Adipocyte (in vitro differentiated cells): Measurements from ENCODE around the gene PLXNB3.
A peak's percentile ranks its signal among the peaks of the same experiment; 100 is the strongest.
"Not testable (repeated sequence)": the region's sequence is repeated elsewhere in the genome, so short reads cannot be mapped to it uniquely, and the experiment has no call there.

Source experiments
- DNase-seq: peaks from one replicate; pipeline ENCODE4 v3.0.0-alpha.2; 2015; ENCODE audit warnings: low read depth
- H3K27me3 ChIP-seq: replicated peaks from 2 replicates; pipeline ENCODE4 v1.7.0; 2013; ENCODE audit warnings: mild to moderate bottlenecking, low read length, moderate library complexity; ENCODE audit not compliant: control insufficient read depth, insufficient read depth
- H3K36me3 ChIP-seq: 2 replicates; pipeline ENCODE4 v1.7.0; 2013; ENCODE audit warnings: low read length, mild to moderate bottlenecking, moderate library complexity; ENCODE audit not compliant: control insufficient read depth, insufficient read depth, severe bottlenecking
- H3K4me1 ChIP-seq: 2 replicates; pipeline ENCODE4 v1.7.0; 2013; ENCODE audit warnings: mild to moderate bottlenecking, low read length, moderate library complexity; ENCODE audit not compliant: control insufficient read depth, insufficient read depth
- H3K4me3 ChIP-seq: 2 replicates; pipeline ENCODE4 v1.7.0; 2013; ENCODE audit warnings: mild to moderate bottlenecking, low read length, moderate library complexity
- H3K9ac ChIP-seq: 2 replicates; pipeline ENCODE4 v1.7.0; 2013; ENCODE audit warnings: mild to moderate bottlenecking, low read length, moderate library complexity
- H3K9me3 ChIP-seq: 2 replicates; pipeline ENCODE4 v1.7.0; 2013; ENCODE audit warnings: mild to moderate bottlenecking, low read length, moderate library complexity; ENCODE audit not compliant: control insufficient read depth

Gene PLXNB3

GRCh38 chrX:153744210-153745066 is 19.6 kb upstream of the PLXNB3 start:
- no peaks in the 10 kb centered on the region for H3K9me3 ChIP-seq
- peaks cover 13% of the 10 kb centered on the region for H3K4me1 ChIP-seq
- peaks cover 4% of the 10 kb centered on the region for H3K36me3 ChIP-seq
- no peaks in the 10 kb centered on the region for H3K27me3 ChIP-seq
- no peak for DNase-seq
- no peak overlapping the region for H3K4me3 ChIP-seq
- H3K9ac ChIP-seq, result peak overlapping the region; percentile 49

GRCh38 chrX:153745067-153745433 is 19.0 kb upstream of the PLXNB3 start:
- not testable (repeated sequence) for H3K9ac ChIP-seq, H3K9me3 ChIP-seq, H3K27me3 ChIP-seq, H3K36me3 ChIP-seq, H3K4me3 ChIP-seq, DNase-seq
- H3K4me1 ChIP-seq, result peaks cover 13% of the 10 kb centered on the region

GRCh38 chrX:153746359-153746758 is 17.7 kb upstream of the PLXNB3 start:
- Histone ChIP-seq H3K9ac (no peak overlapping the region), H3K4me1 (peaks cover 13% of the 10 kb centered on the region), H3K36me3 (no peaks in the 10 kb centered on the region), H3K27me3 (peaks cover 7% of the 10 kb centered on the region), H3K9me3 (no peaks in the 10 kb centered on the region), H3K4me3 (no peak overlapping the region)
- no peak for DNase-seq

GRCh38 chrX:153746991-153747390 is 17.1 kb upstream of the PLXNB3 start:
- peaks cover 13% of the 10 kb centered on the region for H3K4me1 ChIP-seq
- H3K4me3 ChIP-seq, H3K9ac ChIP-seq, H3K9me3 ChIP-seq, DNase-seq, H3K36me3 ChIP-seq, H3K27me3 ChIP-seq: not testable (repeated sequence)

GRCh38 chrX:153749017-153749416 is 15.0 kb upstream of the PLXNB3 start:
- not testable (repeated sequence) for H3K27me3 ChIP-seq, H3K4me1 ChIP-seq, H3K9me3 ChIP-seq, H3K36me3 ChIP-seq, DNase-seq, H3K4me3 ChIP-seq, H3K9ac ChIP-seq

GRCh38 chrX:153750127-153750774 is 13.8 kb upstream of the PLXNB3 start:
- Histone ChIP-seq H3K9me3 (no peaks in the 10 kb centered on the region), H3K27me3 (peaks cover 7% of the 10 kb centered on the region), H3K36me3 (no peaks in the 10 kb centered on the region), H3K4me1 (peaks cover 8% of the 10 kb centered on the region), H3K4me3 (no peak overlapping the region), H3K9ac (no peak overlapping the region)
- DNase-seq, result no peak

GRCh38 chrX:153755136-153755535 is 8.9 kb upstream of the PLXNB3 start:
- DNase-seq, result no peak
- Histone ChIP-seq H3K9ac (no peak overlapping the region), H3K27me3 (peaks cover 1% of the 10 kb centered on the region), H3K36me3 (no peaks in the 10 kb centered on the region), H3K4me3 (no peak overlapping the region), H3K9me3 (peaks cover 24% of the 10 kb centered on the region), H3K4me1 (peaks cover 8% of the 10 kb centered on the region)

GRCh38 chrX:153761863-153762262 is 2.2 kb upstream of the PLXNB3 start:
- H3K9ac ChIP-seq, result no peak overlapping the region
- H3K9me3 ChIP-seq, result peaks cover 13% of the 10 kb centered on the region
- no peak overlapping the region for H3K4me3 ChIP-seq
- no peaks in the 10 kb centered on the region for H3K27me3 ChIP-seq
- H3K36me3 ChIP-seq, result no peaks in the 10 kb centered on the region
- peaks cover 26% of the 10 kb centered on the region for H3K4me1 ChIP-seq
- DNase-seq, result no peak

- peaks cover 26% of the 10 kb centered on the region for H3K4me1 ChIP-seq
- no peak overlapping the region for H3K9ac ChIP-seq
- no peak for DNase-seq
- peaks cover 5% of the 10 kb centered on the region for H3K9me3 ChIP-seq
- no peaks in the 10 kb centered on the region for H3K27me3 ChIP-seq
- H3K4me3 ChIP-seq, result no peak overlapping the region
- H3K36me3 ChIP-seq, result no peaks in the 10 kb centered on the region
These were observed 1.3 kb upstream of the PLXNB3 start for GRCh38 chrX:153762626-153763173.

- Histone ChIP-seq H3K36me3 (no peaks in the 10 kb centered on the region), H3K4me1 (peaks cover 22% of the 10 kb centered on the region), H3K4me3 (no peak overlapping the region), H3K27me3 (no peaks in the 10 kb centered on the region), H3K9me3 (peaks cover 4% of the 10 kb centered on the region), H3K9ac (no peak overlapping the region)
- DNase-seq, result no peak
These were observed 634 bp upstream of the PLXNB3 start for GRCh38 chrX:153763298-153763932.

GRCh38 chrX:153764786-153765137 is 713 bp downstream of the PLXNB3 start:
- Histone ChIP-seq H3K9me3 (no peaks in the 10 kb centered on the region), H3K27me3 (no peaks in the 10 kb centered on the region), H3K9ac (peak overlapping the region; percentile 88), H3K4me3 (peak overlapping the region; percentile 78), H3K4me1 (peaks cover 18% of the 10 kb centered on the region), H3K36me3 (peaks cover 3% of the 10 kb centered on the region)
- no peak for DNase-seq
